Measurements from ENCODE around the gene UBL4B.

DNA sequence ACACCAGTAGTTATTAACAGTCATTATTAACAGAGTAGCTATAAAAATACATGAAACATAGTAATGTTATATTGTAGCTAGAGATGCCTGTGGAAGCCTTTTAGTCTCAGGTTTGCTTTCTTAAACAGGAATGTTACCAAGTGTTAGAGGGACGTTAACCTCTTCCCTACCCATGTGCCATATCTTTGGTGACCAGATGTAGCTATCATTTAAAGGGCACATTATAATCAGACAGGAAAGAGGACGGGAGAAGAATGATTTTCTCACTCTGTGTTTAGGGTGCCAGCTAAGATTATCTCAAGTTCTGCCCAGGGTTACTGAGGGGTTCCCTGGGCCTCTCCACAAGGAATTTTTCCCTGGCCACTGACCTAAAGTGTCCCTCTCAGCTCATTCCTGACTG lies 20.9 kb upstream of the UBL4B start:
- TF ChIP-seq, protein P1, sequence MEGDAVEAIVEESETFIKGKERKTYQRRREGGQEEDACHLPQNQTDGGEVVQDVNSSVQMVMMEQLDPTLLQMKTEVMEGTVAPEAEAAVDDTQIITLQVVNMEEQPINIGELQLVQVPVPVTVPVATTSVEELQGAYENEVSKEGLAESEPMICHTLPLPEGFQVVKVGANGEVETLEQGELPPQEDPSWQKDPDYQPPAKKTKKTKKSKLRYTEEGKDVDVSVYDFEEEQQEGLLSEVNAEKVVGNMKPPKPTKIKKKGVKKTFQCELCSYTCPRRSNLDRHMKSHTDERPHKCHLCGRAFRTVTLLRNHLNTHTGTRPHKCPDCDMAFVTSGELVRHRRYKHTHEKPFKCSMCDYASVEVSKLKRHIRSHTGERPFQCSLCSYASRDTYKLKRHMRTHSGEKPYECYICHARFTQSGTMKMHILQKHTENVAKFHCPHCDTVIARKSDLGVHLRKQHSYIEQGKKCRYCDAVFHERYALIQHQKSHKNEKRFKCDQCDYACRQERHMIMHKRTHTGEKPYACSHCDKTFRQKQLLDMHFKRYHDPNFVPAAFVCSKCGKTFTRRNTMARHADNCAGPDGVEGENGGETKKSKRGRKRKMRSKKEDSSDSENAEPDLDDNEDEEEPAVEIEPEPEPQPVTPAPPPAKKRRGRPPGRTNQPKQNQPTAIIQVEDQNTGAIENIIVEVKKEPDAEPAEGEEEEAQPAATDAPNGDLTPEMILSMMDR (IDR thresholded peaks at IDR 0.05) = no peak
- TF ChIP-seq, protein P2, sequence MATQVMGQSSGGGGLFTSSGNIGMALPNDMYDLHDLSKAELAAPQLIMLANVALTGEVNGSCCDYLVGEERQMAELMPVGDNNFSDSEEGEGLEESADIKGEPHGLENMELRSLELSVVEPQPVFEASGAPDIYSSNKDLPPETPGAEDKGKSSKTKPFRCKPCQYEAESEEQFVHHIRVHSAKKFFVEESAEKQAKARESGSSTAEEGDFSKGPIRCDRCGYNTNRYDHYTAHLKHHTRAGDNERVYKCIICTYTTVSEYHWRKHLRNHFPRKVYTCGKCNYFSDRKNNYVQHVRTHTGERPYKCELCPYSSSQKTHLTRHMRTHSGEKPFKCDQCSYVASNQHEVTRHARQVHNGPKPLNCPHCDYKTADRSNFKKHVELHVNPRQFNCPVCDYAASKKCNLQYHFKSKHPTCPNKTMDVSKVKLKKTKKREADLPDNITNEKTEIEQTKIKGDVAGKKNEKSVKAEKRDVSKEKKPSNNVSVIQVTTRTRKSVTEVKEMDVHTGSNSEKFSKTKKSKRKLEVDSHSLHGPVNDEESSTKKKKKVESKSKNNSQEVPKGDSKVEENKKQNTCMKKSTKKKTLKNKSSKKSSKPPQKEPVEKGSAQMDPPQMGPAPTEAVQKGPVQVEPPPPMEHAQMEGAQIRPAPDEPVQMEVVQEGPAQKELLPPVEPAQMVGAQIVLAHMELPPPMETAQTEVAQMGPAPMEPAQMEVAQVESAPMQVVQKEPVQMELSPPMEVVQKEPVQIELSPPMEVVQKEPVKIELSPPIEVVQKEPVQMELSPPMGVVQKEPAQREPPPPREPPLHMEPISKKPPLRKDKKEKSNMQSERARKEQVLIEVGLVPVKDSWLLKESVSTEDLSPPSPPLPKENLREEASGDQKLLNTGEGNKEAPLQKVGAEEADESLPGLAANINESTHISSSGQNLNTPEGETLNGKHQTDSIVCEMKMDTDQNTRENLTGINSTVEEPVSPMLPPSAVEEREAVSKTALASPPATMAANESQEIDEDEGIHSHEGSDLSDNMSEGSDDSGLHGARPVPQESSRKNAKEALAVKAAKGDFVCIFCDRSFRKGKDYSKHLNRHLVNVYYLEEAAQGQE (IDR thresholded peaks at IDR 0.05) = no peak
- no peak for TF ChIP-seq SMC3 (IDR thresholded peaks at IDR 0.05)
- TF ChIP-seq CEBPB (IDR thresholded peaks at IDR 0.05) = no peak
- no peak for TF ChIP-seq POLR2A (IDR thresholded peaks at IDR 0.05; ENCODE audit: low read length)
- TF ChIP-seq JUNB (IDR thresholded peaks at IDR 0.05) = no peak
- no peak for TF ChIP-seq POLR2AphosphoS2 (conservative IDR thresholded peaks at IDR 0.05; ENCODE audit: low read length)
- no peak for TF ChIP-seq MYC (IDR thresholded peaks at IDR 0.05; ENCODE audit: borderline replicate concordance, low read length)
- TF ChIP-seq RNF2 (IDR thresholded peaks at IDR 0.05; ENCODE audit: borderline replicate concordance, low read depth) = no peak
- no peak for TF ChIP-seq PHF8 (IDR thresholded peaks at IDR 0.05; ENCODE audit: borderline replicate concordance, low read depth)
- no peak for TF ChIP-seq NFE2L2 (conservative IDR thresholded peaks at IDR 0.05; ENCODE audit: low read length)
- no peak for TF ChIP-seq RAD21 (conservative IDR thresholded peaks at IDR 0.05 in 1 of 2, IDR thresholded peaks at IDR 0.05 in 1 of 2)
- TF ChIP-seq, protein P3, sequence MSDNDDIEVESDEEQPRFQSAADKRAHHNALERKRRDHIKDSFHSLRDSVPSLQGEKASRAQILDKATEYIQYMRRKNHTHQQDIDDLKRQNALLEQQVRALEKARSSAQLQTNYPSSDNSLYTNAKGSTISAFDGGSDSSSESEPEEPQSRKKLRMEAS (IDR thresholded peaks at IDR 0.05) = no peak
- TF ChIP-seq FOSL2 (IDR thresholded peaks at IDR 0.05) = no peak
- TF ChIP-seq FOSL2 (CRISPR knock-in tag; IDR thresholded peaks at IDR 0.05) = no peak
